HG02798 (cell line): Measurements from ENCODE around the gene SNX8.
A peak's percentile ranks its signal among the peaks of the same experiment; 100 is the strongest.
"Not testable (repeated sequence)": the region's sequence is repeated elsewhere in the genome, so short reads cannot be mapped to it uniquely, and the experiment has no call there.

Source experiments
- ATAC-seq: cut with Tn5 transposase; IDR thresholded peaks from one replicate; pipeline ENCODE4 v1.9.1; 2021; ENCODE audit warnings: mild to moderate bottlenecking; ENCODE audit not compliant: unreplicated experiment, poor library complexity

The SNX8 gene, protein sequence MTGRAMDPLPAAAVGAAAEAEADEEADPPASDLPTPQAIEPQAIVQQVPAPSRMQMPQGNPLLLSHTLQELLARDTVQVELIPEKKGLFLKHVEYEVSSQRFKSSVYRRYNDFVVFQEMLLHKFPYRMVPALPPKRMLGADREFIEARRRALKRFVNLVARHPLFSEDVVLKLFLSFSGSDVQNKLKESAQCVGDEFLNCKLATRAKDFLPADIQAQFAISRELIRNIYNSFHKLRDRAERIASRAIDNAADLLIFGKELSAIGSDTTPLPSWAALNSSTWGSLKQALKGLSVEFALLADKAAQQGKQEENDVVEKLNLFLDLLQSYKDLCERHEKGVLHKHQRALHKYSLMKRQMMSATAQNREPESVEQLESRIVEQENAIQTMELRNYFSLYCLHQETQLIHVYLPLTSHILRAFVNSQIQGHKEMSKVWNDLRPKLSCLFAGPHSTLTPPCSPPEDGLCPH

DNA sequence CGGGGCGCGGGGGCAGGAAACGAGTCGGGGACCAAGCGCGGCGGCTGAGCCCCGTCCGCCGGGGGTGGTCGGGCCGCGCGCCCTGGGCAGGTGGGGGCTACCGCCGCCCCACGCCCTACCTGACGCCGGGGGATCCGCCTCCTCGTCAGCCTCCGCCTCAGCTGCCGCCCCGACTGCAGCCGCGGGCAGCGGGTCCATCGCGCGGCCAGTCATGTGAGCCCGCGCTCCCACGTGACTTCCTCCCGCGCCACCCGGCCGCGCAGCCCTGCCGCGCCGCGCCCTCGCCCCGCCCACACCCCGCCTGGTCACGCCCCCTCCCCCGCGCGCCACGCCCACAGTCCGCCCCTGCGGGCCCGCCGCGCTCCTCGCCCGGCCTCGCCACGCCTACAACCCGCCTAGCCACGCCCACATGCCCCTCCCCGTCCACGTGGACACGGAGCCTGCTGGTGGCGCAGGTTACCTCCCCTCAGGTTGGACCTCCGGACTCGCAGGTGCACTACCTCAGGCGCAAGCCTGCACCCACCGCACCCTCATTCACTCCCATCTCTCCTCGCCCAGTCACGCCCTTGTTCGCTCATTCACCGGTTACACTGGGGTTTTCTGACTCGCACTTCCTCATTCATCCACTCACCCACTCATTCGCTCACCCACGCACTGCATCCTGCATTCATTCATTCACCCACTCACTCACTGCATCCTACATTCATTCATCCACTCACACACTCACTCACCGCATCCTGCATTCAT, at the start of gene SNX8:
Gene SNX8, minus strand, starts transcription at position 233 of the 747 bp plus-strand sequence. Its CDS starts 20 bp downstream, at position 213.
- peak; percentile 80 for ATAC-seq

DNA sequence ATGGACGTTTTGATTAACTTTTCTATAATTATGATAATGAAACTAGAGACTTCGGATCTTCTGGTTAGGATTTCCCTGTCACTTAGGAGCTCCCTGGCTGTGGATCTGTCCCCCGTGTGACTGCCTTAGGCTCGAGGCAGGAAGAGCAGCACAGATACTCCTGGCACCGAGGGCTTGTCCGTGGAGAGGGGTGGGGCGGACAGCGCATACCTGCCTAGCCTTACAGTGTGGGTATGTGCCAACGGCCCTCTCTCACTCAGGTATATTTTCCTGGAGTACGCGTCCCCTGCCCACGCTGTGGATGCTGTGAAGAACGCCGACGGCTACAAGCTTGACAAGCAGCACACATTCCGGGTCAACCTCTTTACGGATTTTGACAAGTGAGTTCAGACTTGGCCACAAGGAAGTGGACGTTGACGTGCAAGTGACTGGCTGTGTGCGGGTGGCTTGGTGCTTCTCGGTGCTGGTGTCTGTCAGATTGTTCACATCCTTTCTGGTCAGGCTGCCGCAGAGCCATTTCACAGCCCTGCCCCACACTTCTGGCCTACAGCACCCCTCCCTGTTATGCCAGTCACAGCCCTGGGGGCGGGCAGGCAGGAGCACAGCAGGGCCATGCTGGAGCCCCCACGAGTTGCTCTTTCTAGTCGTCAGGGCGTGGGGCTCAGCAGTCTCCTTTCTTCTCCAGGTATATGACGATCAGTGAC, 48.3 kb upstream of the SNX8 start:
- no peak for ATAC-seq

DNA sequence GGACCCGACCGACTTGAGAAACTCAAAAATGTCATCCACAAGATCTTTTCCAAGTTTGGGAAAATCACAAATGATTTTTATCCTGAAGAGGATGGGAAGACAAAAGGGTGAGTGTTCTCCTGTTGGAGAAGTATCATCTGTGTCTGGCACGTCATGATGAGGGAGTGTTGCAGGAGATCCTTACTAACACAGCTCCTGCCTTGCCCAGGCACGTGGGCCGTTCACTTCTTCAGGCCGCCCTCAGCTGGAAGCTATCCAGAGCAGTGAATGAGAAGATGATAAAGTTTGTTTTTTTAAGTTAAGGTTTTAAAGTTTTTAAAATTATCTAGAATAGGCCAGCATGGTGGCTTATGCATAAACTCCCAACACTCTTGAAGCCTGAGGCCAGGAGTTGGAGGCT, 46.6 kb upstream of the SNX8 start:
- ATAC-seq: no peak

DNA sequence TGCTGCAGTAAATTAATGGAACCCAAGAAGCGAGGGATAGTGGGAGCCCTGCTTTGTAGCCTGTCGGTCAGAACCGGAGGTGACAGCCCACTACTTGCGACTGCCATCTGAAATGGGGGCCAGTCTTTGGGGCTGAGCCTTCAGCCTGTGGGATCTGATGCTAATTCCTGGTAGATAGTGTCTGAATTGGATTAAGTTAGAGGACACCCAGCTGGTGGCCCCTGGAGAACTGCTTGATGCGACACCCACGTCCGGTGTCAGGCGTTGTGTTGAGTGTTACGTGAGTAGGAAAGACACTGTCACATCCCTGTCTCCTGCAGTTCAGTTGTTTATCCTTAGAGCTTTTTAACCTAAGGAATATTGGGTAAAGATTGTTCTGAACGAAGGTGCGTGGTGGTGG, 45.4 kb upstream of the SNX8 start:
- no peak for ATAC-seq

DNA sequence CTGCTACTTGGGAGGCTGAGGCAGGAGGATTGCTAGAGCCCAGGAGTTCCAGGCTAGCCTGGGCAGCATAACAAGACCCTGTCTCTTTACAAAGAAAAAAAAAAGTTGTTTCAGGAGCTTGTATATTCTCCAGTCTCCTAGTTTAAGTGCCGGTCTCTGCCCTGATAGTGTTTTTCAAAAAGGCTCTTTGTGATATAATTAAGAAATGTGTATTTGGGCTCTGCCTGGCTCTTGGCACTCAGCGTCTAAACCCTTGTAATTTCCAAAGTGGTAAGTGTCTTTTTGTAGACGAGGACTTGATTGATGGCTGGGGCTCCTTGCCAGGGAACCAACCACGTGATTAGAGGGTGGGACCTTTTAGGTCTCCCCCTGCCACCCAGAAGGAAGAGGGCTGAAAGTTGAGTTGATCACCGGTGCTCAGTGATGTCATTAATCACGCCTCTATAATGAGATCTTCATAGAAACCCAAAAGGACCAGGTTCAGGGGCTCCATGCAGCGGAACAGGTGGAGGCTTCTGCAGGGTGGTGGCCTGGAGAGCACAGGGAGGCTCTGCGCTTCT, 44.8 kb upstream of the SNX8 start:
- ATAC-seq: no peak

DNA sequence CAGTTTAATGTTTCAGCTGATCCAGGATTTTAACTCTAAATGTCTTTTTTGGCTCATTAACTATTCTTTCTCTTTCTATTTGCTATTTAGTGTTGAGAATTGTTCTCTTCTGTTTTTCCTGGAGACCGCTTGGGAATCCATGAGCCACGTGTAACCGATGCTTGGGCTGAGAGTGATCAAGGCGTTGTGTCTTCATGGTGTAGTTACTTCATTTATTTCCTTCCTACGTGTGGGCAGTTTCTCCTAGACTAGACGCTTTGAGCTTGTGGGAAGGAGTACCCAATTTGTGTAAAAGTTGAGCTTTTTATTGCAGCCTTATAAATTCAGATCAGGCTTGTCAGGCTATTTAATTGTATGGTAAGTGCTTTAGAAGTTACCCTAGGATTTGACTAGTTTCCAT, 43.3 kb upstream of the SNX8 start:
- no peak for ATAC-seq

DNA sequence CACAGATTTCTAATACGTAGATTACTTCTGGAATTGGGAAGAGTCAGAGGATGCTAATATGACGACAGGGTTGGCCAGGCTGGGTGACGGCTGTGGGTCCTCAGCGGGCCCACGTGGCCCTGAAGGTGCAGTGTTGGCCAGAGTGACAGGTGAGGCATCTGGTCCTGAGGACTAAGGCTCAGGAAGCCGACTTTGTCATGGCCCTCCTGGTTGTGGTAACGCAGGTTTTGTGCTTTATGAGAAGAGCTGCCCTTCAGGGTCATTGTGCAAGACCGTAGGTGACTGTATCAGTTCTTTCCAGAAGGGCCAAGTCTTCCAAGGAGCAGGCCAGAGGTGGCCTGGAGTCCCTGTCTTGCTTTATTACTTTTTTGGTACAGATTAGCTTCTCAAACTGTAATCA, 42.9 kb upstream of the SNX8 start:
- ATAC-seq: no peak

DNA sequence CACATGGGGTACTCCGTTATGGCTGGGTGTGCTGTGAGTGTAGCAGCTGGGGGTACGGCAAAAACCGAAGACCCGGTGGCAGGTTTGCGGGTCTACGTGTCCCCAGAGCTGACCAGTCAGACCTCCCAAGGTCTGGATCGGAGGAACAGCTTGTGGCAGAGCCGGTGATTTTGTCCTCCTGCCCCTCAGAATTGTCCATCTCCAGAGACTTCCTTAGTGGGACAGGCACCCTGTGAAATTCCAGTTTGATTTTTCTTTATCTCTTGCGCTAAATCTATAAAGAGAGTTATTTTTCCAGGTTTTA, 41.4 kb upstream of the SNX8 start:
- no peak for ATAC-seq

DNA sequence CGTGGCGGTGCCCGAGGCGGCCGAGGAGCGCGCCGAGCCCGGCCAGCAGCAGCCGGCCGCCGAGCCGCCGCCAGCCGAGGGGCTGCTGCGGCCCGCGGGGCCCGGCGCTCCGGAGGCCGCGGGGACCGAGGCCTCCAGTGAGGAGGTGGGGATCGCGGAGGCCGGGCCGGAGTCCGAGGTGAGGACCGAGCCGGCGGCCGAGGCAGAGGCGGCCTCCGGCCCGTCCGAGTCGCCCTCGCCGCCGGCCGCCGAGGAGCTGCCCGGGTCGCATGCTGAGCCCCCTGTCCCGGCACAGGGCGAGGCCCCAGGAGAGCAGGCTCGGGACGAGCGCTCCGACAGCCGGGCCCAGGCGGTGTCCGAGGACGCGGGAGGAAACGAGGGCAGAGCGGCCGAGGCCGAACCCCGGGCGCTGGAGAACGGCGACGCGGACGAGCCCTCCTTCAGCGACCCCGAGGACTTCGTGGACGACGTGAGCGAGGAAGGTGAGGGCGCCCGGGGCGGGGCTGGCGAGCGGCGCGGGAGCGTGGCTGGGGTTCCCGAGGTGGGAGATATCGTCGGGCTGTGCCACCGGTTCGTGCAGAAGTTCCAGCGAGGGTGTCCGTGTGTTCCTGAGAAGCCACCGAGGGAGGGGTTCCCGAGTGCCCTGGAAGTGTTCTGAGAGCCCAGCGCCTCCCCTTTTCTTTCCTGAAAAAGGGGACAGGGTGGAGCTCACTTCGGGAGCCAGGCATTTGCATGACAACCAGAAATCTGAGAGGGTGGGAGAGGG, 40.9 kb upstream of the SNX8 start:
- ATAC-seq: no peak

DNA sequence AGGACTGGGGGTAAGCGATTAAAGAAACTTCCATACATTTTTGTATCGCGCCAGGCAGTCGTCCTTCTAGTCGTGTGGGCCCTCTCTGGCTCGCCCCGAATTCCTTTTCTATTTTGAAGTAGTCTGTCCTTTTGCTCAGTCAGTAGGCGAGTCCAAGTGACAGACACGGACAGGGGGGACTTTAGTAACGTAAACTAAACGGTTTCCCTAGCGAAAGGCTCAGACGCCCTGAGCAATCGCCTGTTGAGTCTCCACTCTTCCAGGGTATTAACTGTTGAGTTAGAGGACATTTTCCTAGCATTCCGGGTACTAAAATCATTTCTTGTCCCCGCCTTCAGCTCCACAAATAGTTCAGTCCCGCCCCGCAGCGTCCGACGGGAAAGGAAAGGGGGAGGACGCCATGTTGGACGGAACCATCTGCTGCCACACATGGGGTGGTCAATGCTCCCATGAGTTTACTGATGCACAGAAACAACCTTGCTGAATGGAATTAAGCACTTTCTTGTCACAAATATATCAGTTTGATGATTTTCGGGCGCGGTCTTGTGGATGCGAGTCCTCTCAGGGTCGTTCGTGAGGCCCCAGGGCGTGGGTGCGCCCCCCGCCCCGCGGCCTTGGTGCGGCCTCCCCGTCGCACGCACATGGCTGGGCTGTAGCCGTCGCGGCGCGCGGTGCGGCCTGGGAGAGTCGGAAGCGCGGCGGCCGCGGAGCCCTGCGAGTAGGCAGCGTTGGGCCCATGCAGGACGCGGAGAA, 40.1 kb upstream of the SNX8 start, which contains the start of gene EIF3B:
Gene EIF3B, plus strand, starts transcription at position 642 of the 753 bp plus-strand sequence. Its CDS starts 95 bp downstream, at position 737.
- peak; percentile 89 for ATAC-seq

DNA sequence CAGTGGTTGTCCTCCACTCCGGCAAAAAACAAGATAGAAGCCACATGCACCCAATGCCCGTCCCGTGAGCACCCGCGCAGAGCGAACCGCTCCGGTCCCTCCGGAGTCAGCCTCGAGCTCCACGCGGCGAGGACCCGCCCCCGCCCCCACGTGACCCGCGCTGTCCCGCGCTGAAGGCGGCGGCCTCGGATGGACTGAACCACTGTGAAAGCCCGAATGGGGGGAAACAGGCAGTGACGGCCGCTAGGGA, 39.6 kb upstream of the SNX8 start:
- ATAC-seq: peak; percentile 68

DNA sequence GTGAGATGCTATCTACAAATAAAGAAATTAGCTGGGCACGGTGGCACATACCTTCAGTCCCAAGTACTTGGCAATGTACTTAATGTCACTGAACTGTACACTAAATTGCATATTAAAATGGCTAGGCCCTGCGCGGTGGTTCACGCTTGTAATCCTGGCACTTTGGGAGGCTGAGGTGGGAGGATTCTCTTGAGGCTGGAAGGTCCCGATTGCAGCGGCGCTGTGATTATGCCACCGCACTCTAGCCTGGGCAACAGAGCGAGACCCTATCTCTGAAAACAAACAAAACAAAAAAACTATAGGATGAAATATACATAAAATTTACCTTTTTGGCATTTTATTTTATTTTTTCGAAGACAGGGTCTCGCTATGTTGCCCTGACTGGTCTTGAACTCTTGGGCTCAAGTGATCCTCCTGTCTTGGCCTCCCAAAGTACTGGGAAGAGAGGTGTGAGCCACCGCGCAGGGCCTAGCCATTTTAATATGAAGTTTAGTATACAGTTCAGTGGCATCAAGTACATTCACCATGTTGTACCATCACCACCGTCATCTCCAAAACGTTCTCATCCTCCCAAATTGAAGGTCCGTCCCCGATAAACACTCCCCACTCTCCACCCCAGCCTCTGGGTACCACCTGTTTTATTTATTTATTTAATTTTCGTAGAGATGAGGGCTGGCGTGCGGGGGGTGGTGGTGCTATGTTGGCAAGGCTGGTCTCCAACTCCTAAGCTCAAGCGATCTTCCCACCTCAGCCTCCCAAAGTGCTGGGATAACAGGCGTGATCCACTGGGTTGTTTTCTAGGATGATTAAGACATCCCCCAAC, 39.1 kb upstream of the SNX8 start:
- no peak for ATAC-seq

DNA sequence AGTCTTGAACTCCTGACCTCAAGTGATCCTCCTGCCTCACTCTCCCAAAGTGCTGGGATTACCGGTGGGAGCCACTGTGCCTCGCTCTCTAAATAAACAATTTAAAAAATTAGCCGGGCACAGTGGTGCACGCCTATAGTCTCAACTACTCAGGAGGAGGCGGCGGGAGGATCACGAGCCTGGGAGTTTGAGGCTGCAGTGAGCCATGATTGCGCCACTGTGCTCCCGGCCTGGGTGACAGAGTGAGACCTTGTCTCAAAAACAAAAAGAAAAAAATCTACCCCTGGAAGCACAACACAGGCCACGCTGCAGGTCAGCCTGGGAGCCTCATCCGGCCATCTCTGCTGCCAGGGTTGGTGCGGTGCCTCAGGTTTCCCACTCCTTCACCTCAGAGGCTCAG, 36.6 kb upstream of the SNX8 start:
- no peak for ATAC-seq

DNA sequence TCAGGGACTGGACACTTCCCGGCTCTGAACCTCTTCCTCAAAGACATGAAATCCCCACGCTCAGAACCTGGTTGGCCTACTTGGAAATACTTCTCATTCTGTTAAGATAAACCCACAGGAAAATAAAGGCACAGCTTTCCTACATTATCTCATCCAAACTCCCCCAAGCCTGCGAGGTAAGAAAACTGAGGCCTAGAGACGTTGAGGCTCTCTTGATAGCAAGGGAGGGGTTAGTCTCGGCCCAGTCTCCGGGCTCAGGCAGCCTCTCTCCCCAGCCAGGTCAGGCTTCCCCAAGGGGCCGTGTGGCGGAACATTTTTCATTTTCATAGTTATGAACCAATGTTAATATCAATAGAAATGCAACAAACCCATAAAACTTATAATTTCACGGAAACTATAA, 35.8 kb upstream of the SNX8 start:
- no peak for ATAC-seq

DNA sequence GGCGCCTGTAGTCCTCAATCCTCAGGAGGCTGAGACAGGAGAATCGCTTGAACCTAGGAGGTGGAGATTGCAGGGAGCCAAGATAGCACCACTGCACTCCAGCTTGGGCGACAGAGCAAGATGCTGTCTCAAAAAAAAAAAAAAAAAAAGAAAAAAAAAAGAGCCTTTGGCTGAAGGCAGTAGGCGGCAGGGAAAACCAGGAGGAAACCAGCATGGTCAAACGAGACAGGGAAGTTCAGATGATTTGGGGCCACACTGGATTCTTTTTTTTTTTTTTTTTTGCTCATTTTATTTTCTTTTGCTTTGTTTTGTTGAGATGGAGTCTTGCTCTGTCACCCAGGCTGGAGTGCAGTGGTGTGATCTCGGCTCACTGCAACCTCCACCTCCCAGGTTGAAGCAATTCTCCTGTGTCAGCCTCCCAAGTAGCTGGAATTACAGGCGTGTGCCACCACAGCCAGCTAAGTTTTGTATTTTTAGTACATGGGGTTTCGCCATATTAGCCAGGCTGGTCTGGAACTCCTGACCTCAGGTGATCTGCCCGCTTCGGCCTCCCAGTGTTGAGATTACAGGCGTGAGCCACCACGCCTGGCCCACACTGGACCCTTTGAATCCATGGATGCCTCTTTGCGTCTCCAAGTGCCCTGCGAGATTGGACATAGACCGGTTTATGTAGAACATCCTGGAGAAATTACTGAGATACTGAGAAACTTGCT, 33.3 kb upstream of the SNX8 start:
- not testable (repeated sequence) for ATAC-seq

DNA sequence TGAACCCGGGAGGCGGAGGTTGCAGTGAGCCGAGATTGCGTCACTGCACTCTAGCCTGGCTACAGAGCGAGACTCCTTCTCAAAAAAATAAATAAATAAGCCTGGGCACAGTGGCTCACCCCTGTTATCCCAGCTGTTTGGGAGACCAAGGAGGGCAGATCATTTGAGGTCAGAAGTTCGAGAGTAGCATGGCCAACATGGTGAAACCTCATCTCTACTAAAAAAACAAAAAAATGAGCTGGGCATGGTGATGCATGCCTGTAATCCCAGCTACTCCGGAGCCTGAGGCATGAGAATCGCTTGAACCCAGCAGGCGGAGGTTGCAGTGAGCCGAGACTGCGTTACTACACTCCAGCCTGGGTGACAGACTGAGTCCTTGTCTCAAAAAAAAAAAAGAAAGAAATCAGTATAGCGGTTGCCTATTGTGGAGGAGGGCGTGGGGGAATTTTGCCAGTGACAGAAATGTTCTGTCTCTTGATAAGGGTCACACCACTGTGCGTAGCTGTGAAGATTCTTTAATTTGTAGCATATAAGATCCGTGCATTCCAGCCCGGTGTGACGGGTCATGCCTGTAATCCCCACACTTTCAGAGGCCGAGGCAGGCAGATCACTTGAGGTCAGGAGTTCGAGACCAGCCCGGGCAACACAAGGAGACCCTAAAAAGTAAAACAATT, 22.5 kb upstream of the SNX8 start:
- ATAC-seq: no peak

DNA sequence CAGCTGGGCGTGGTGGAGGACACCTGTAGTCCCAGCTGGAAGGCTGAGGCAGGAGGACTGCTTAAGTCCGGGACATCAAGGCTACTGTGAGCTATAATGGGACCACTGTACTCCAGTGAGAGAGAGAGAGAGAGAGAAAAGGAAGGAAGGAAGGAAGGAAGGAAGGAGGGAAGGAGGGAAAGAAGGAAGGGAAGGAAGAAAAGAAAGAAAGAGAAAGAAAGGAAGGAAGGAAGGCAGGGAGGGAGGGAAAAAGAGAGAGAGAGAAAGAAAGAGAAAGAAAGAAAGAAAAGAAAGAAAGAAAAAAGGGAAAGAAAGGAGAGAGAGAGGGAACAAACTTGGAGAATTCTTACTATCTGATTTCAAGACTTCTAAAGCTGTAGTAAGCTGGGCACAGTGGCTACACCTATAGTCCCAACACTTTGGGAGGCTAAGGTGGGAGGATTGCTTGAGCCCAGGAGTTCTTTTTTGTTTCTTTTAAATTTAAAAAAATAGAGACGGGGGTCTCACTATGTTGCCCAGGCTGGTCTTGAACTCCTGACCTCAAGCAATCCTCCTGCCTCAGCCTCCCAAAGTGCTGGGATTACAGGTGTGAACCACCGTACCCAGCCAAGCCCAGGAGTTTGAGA, 18.5 kb upstream of the SNX8 start:
- not testable (repeated sequence) for ATAC-seq
